ENCODE results near the gene NDUFS8.

The NDUFS8 gene

GRCh38 chr11:68036141-68036716, 5.7 kb downstream of the NDUFS8 start:
- 91% methylated on average over 27 of the region's 27 CpGs for WGBS, 2 experiments
- H3K4me1 ChIP-seq (ENCODE audit: control insufficient read depth, insufficient read depth, low read length), result peaks cover 29% of the 10 kb centered on the region
- no peaks in the 10 kb centered on the region for H3K9me3 ChIP-seq (ENCODE audit: control insufficient read depth, low read length)
- no peaks in the 10 kb centered on the region for H3K27me3 ChIP-seq (ENCODE audit: control insufficient read depth, insufficient read depth, low read length, poor library complexity, severe bottlenecking)
- H3K36me3 ChIP-seq (ENCODE audit: control insufficient read depth, insufficient read depth, low read length), result peaks cover 21% of the 10 kb centered on the region
- no peak overlapping the region for H3K4me3 ChIP-seq (ENCODE audit: insufficient read depth, low read depth, low read length)
- no peak overlapping the region for H3K27ac ChIP-seq (ENCODE audit: insufficient read depth, low read depth, low read length, poor library complexity, severe bottlenecking)

- Histone ChIP-seq H3K4me3 (ENCODE audit: insufficient read depth, low read depth, low read length) (no peak overlapping the region), H3K36me3 (ENCODE audit: control insufficient read depth, insufficient read depth, low read length) (peaks cover 21% of the 10 kb centered on the region), H3K27ac (ENCODE audit: insufficient read depth, low read depth, low read length, poor library complexity, severe bottlenecking) (no peak overlapping the region), H3K27me3 (ENCODE audit: control insufficient read depth, insufficient read depth, low read length, poor library complexity, severe bottlenecking) (no peaks in the 10 kb centered on the region), H3K4me1 (ENCODE audit: control insufficient read depth, insufficient read depth, low read length) (peaks cover 23% of the 10 kb centered on the region), H3K9me3 (ENCODE audit: control insufficient read depth, low read length) (no peaks in the 10 kb centered on the region)
- 93 to 94% methylated on average over 14 of the region's 14 CpGs for WGBS, 2 experiments
Measured at GRCh38 chr11:68036717-68037239, 6.3 kb downstream of the NDUFS8 start.

DNA sequence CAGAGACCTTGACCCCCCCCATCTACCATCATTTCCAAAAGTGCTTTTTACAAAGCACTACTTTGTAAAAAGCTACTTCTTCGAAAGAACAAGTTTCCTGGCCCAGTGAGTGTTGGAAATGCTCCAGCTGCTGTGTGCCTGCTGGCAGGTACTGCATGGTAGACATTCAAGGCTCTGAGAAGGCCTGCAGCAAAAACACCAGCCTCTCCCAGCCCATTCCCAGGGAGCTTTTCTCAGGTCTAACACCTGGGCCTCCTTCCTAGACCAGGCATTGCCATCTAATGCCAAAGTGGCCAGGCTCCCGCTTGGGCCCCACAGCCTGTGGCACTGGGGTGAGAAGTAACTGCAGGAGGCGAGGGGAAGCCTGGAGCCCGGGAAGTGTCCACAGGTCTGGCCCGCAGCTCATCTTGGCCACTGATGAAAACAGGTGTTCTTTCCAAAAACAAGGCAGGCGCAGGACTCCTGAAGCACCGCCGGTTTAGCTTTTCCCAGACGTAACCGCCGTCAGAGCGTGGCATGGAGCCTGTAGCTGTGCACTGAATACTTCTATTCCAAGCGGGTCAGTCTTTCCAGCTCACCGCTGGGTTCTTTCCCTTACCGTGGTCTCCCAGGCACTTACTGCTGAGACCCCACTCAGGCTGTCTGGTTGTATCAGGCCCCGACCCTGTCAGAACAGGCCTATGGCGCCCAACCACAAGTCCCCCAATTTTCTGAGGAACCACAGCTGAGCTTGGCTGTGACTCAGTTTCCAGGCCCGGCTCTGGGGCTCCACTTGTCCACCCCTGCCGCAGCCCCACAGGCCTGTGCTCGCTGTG, 7.1 kb downstream of the NDUFS8 start:
- Histone ChIP-seq H3K27me3 (ENCODE audit: control insufficient read depth, insufficient read depth, low read length, poor library complexity, severe bottlenecking) (no peaks in the 10 kb centered on the region), H3K4me3 (ENCODE audit: insufficient read depth, low read depth, low read length) (no peak overlapping the region), H3K4me1 (ENCODE audit: control insufficient read depth, insufficient read depth, low read length) (peaks cover 19% of the 10 kb centered on the region), H3K9me3 (ENCODE audit: control insufficient read depth, low read length) (no peaks in the 10 kb centered on the region), H3K27ac (ENCODE audit: insufficient read depth, low read depth, low read length, poor library complexity, severe bottlenecking) (no peak overlapping the region), H3K36me3 (ENCODE audit: control insufficient read depth, insufficient read depth, low read length) (peaks cover 19% of the 10 kb centered on the region)
- 93 to 94% methylated on average over 20 of the region's 20 CpGs for WGBS, 2 experiments

DNA sequence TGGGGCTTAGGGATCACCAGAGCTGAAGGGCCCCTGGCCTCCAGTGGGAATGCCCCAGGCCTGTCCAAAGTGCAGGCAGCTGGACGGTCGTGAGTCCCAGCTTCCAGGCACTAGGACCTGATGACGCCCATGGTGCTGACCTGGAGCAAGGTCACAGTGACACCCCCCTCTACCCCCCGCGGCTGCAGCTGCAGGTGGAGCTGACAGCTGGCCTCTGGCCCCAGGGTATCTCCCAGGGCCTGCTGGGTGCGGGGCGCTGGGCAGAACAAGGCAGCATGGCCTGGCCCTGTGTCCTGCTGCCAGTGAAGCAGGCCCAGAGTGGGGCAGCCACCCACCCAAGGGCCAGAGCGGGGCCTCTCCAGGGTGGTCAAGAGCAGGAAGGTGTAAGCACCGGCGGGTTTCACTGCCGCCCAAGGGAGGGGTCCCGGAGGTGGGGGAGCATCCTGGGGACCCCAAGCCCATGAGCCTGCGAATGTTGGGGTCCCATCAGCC, 7.8 kb downstream of the NDUFS8 start:
- H3K9me3 ChIP-seq (ENCODE audit: control insufficient read depth, low read length), result no peaks in the 10 kb centered on the region
- H3K4me3 ChIP-seq (ENCODE audit: insufficient read depth, low read depth, low read length), result no peak overlapping the region
- peaks cover 19% of the 10 kb centered on the region for H3K4me1 ChIP-seq (ENCODE audit: control insufficient read depth, insufficient read depth, low read length)
- no peaks in the 10 kb centered on the region for H3K27me3 ChIP-seq (ENCODE audit: control insufficient read depth, insufficient read depth, low read length, poor library complexity, severe bottlenecking)
- 61 to 64% methylated on average over 13 of the region's 13 CpGs for WGBS, 2 experiments
- no peak overlapping the region for H3K27ac ChIP-seq (ENCODE audit: insufficient read depth, low read depth, low read length, poor library complexity, severe bottlenecking)
- H3K36me3 ChIP-seq (ENCODE audit: control insufficient read depth, insufficient read depth, low read length), result peaks cover 13% of the 10 kb centered on the region

GRCh38 chr11:68038718-68039525, 8.4 kb downstream of the NDUFS8 start, which contains the start of gene TCIRG1:
Gene TCIRG1 (plus strand): TSS chr11:68039025. CDS start chr11:68041272, 2,247 bp downstream.
- H3K36me3 ChIP-seq (ENCODE audit: control insufficient read depth, insufficient read depth, low read length), result peaks cover 6% of the 10 kb centered on the region
- peak within 1 kb of the TSS; percentile 43 for H3K4me3 ChIP-seq (ENCODE audit: insufficient read depth, low read depth, low read length)
- no peaks in the 10 kb centered on the region for H3K27me3 ChIP-seq (ENCODE audit: control insufficient read depth, insufficient read depth, low read length, poor library complexity, severe bottlenecking)
- WGBS, 2 experiments, result 20 to 21% methylated on average over 51 of the region's 51 CpGs
- H3K9me3 ChIP-seq (ENCODE audit: control insufficient read depth, low read length), result no peaks in the 10 kb centered on the region
- peaks cover 19% of the 10 kb centered on the region for H3K4me1 ChIP-seq (ENCODE audit: control insufficient read depth, insufficient read depth, low read length)
- no peak within 1 kb of the TSS for H3K27ac ChIP-seq (ENCODE audit: insufficient read depth, low read depth, low read length, poor library complexity, severe bottlenecking)

GRCh38 chr11:68039526-68040086, 9.1 kb downstream of the NDUFS8 start:
- 79 to 82% methylated on average over 9 to 10 of the region's 10 CpGs for WGBS, 2 experiments

GRCh38 chr11:68040101-68040956, 9.8 kb downstream of the NDUFS8 start:
- 61 to 65% methylated on average over 22 of the region's 22 CpGs for WGBS, 2 experiments
- Histone ChIP-seq H3K4me3 (ENCODE audit: insufficient read depth, low read depth, low read length) (no peak overlapping the region), H3K27me3 (ENCODE audit: control insufficient read depth, insufficient read depth, low read length, poor library complexity, severe bottlenecking) (no peaks in the 10 kb centered on the region)

More at GRCh38 chr11:68039526-68040086, 9.1 kb downstream of the NDUFS8 start:
- peaks cover 19% of the 10 kb centered on the region for H3K4me1 ChIP-seq (ENCODE audit: control insufficient read depth, insufficient read depth, low read length)
- no peaks in the 10 kb centered on the region for H3K27me3 ChIP-seq (ENCODE audit: control insufficient read depth, insufficient read depth, low read length, poor library complexity, severe bottlenecking)
- no peak overlapping the region for H3K4me3 ChIP-seq (ENCODE audit: insufficient read depth, low read depth, low read length)
- H3K9me3 ChIP-seq (ENCODE audit: control insufficient read depth, low read length), result no peaks in the 10 kb centered on the region
- H3K36me3 ChIP-seq (ENCODE audit: control insufficient read depth, insufficient read depth, low read length), result no peaks in the 10 kb centered on the region
- H3K27ac ChIP-seq (ENCODE audit: insufficient read depth, low read depth, low read length, poor library complexity, severe bottlenecking), result no peak overlapping the region

GRCh38 chr11:68040957-68041591, 10.6 kb downstream of the NDUFS8 start:
- Histone ChIP-seq H3K4me3 (ENCODE audit: insufficient read depth, low read depth, low read length) (no peak overlapping the region), H3K36me3 (ENCODE audit: control insufficient read depth, insufficient read depth, low read length) (no peaks in the 10 kb centered on the region), H3K27ac (ENCODE audit: insufficient read depth, low read depth, low read length, poor library complexity, severe bottlenecking) (no peak overlapping the region)

More at GRCh38 chr11:68040101-68040956, 9.8 kb downstream of the NDUFS8 start:
- Histone ChIP-seq H3K9me3 (ENCODE audit: control insufficient read depth, low read length) (no peaks in the 10 kb centered on the region), H3K4me1 (ENCODE audit: control insufficient read depth, insufficient read depth, low read length) (peaks cover 19% of the 10 kb centered on the region), H3K27ac (ENCODE audit: insufficient read depth, low read depth, low read length, poor library complexity, severe bottlenecking) (no peak overlapping the region), H3K36me3 (ENCODE audit: control insufficient read depth, insufficient read depth, low read length) (no peaks in the 10 kb centered on the region)

More at GRCh38 chr11:68040957-68041591, 10.6 kb downstream of the NDUFS8 start:
- no peaks in the 10 kb centered on the region for H3K27me3 ChIP-seq (ENCODE audit: control insufficient read depth, insufficient read depth, low read length, poor library complexity, severe bottlenecking)
- peaks cover 19% of the 10 kb centered on the region for H3K4me1 ChIP-seq (ENCODE audit: control insufficient read depth, insufficient read depth, low read length)
- 92% methylated on average over 23 of the region's 23 CpGs for WGBS, 2 experiments
- no peaks in the 10 kb centered on the region for H3K9me3 ChIP-seq (ENCODE audit: control insufficient read depth, low read length)

Data from ectodermal cell (in vitro differentiated cells).